Activated CD4-positive, alpha-beta T cell treated with anti-CD3 and anti-CD28 coated beads for 24 hours (primary cell): ENCODE data around the gene ITGB5.
"Not testable (repeated sequence)": the region's sequence is repeated elsewhere in the genome, so short reads cannot be mapped to it uniquely, and the experiment has no call there.

Experiments
- DNase-seq, 2 donors: peaks; one replicate each; pipeline ENCODE4 v3.0.0-alpha.2; 2020; ENCODE audit warnings: low read depth in 2 of 2

Gene ITGB5

DNA sequence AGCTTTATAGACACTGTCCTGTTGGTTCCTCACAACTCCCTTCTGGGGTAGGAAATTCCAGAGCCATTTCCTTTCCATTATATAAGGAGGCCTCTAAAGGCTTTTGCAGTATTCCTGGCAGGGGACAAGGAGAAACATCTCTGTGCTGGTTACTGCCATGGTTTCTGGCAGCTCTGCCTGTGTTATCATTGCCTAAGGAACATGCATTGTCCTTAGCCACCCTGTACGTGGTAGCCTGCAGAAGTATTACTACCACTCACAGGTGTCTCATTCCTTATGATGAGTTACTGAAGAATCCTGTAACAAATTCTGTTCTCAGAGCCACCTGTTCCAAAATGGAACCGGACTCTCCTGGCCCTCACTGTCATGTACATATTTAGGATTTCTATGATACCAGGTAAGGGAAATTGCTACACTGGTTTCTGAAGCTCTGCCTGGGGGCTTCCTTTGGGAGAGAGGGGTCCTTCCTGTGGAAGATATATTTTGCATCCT lies 98.9 kb downstream of the ITGB5 start:
- no peak for DNase-seq

DNA sequence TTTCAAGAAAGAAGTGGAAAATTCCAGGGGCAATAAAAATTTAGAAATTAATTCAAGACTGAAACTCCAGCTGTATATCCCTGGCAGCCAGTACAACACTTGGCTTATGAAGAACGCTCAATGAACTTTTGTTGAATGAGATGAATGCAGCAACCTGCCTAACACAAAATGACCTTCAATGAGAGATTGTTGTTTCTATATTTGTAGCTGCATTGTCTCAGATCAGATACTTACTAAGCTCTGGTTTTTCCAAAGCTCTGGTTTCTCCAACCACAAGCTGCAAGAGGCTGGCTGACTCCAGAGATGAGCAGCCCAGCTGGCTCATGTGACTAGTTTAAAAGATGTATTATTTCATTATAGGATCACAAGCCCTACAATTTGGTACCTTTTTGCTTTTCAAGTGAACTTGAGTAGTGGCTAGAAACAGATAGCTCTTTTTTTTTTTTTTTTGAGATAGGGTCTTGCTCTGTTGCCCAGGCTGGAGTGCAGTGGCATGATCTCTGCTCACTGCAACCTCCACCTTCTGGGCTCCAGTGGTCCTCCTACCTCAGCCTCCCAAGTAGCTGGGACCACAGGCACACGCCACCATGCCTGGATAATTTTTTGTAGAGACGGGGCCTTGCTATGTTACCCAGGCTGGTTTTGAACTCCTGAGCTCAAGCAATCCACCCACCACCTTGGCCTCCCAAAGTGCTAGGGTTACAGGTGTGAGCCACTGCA lies 99.5 kb downstream of the ITGB5 start:
- DNase-seq = no peak

DNA sequence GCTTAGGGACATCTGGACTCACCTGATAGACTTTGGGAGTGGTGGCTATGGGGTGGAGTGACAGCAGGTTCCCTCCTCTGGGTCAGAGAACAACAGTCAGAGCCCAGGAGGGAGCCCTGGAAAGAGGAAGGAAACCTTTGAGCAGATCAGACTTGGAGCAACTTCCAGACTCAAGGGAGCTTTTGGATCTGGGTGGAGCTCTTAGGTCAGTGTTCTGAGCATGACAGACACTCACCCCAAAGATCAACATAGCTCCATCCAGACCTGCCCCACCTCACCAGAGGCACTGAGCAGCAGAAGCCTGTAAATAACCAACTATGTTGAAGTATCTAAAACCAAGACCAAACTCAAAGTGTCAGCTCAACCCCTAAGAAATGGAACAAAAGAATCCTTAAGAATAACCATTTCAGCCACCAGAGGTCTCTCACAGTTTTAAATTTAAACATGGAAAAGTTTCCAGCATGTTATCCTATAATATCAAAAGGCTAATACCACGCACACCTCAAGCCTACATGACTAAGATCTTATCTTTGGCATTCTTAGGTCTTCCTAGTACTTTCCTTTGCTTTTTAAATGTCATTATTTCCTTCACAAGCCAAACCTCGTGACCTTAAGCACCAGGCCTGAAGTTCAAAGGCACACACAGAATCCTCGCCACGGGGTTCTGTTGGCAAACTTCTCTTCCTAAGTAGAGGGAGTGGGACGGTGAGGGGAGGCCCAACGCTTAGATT lies 100.5 kb downstream of the ITGB5 start:
- no peak for DNase-seq

DNA sequence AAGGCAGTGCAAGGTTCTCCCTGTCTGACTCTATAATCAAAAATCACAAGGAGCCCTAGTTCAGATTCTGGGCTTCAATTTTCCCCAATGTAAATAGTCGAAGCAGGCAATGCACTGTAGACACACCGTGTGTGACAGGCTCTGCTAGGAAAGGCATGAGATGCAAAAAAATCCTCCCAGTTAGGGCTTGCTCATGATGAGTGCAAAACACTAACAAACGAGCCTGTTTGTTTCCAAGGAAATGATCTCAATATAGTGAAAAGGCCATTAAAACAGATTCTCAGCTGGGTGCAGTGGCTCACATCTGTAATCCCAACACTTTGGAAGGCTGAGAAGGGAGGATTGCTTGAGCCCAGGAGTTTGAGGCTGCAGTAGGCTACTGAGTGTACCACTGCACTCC lies 101.2 kb downstream of the ITGB5 start:
- no peak for DNase-seq

DNA sequence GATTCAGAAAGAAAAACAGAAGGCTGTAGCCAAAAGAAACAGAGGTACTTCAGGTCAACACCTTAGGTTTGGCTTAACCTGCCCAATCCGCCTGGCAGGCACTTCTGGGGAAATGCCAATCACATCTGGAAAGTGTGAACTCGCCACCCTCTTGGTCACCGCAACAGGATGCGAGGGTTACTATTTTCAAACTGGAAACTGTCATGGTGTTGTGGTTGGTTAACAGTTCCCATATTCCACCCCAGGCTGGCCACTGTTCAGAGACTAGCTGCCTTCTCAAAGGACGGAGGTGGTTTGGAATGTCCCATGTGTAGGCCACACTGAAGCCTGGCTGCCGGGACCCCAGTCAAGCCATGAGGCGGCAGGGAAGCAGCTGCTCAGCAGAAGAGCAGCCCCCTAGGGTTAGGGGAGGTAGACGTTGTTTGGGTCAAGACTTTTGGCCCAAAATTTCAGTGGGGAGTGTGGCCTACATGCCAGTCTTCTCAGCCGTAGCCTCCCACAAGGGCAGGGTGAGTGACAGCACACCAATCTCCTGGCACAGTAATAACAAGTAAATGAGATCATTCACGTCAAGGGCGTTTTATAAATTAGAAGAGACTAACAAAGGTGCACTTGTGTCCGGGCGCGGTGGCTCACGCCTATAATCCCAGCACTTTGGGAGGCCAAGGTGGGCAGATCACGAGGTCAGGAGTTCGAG lies 102.3 kb downstream of the ITGB5 start:
- no peak for DNase-seq

DNA sequence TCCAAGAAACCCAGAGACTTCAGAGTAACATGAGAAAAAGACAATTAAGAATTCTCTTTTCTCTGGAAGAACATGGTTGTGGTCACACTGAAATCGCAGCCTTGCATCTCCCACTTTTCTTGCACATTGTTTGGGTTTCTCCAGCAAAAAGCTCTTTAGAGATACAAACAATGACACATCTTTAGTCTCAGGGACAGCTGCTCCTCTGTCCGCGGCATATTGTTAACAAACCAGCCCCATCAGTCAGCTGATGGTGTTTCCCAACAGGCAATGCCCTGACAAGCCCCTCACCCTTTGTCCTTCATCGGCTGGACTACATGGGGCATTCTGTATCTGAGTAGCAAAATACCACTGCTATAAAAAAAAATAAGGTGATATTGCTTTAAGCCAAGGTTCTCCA lies 103.5 kb downstream of the ITGB5 start:
- no peak for DNase-seq

DNA sequence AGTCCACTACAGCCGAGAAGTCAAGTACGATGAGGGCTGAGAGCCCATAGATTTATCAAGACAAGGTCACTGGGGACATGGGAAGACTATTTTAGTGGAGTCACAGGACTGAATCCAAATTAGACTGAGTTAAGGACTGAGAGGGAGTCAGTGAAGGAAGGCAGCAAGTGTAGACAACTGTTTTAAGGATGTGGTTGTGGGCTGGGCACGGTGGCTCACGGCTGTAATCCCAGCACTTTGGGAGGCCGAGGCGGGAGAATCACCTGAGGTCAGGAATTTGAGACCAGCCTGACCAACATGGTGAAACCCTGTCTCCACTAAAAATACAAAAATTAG lies 104.8 kb downstream of the ITGB5 start:
- DNase-seq = not testable (repeated sequence)

DNA sequence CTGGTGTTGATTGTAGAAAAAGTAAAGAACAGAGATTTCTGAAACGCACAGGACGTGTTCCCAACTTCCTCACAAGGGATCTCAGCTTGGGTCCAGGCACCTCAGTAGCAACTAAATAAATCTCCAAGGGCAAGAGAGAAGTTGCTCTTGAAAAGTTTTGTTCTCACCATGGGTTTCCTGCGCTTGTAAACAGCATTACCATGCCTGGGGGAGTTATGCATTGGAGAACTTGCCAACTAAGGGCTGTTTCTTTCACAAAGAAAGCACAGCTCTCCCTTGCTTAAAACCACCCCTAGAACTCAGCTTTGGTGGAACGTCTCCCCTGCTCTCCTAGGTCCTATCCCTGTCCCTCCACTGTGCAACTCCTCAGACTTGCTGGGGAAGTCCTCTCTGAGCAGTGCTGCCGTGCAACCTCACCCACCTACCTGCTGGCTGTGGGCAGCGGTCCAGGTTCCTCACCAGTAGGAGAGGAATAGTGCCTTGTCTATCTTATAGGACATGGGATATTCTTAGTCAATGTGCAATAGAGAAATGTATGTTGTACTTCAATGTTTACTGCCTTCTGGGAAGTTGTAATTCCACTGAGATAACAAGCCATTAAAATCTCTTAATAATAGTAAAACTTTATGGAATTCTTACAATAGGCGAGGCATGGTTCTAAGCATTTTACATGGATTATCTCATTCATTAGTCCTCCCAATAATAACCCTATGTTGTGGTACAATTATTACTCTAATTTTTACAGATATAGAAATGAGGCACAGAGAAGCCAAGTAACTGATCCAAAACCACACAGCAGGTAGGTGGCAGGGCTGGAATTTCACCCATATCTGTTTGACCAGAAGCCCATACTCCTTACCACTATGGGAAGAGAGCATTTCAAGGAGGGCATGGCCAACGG lies 105.4 kb downstream of the ITGB5 start:
- no peak for DNase-seq

DNA sequence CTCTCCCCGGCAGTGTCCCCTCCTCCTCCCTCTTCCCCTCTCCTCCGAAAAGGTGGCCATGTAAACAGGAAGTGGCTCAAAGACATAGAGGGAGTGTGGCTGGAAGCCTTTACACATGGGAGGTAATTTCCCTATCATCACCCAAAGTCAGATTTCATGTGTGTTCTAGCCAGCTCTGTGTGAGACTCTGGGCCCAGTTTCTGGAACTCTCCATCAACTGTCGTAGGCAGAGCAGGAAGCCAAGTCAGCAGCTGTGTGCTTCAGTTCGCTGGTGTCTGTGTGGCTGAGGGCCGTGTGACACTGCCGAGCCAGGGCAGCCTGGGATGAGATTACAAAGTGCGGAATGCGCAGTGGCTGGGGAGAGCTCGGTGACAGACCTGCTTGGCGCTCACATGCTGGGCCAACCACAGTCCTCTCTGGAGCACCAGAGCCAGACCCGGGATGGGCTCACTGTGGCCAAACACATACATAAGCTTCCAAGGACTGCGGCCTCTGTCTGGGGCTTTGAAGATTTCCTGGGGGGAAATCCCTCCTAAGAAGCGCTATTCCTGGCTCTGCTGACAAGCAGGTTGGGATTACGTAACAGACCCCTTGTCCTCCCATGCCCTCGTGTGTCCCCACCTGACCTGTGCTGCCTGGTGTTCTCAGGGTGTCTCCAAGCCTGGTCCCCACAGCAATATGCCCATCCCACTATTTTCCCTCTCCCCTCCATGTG lies 106.2 kb downstream of the ITGB5 start:
- no peak for DNase-seq

DNA sequence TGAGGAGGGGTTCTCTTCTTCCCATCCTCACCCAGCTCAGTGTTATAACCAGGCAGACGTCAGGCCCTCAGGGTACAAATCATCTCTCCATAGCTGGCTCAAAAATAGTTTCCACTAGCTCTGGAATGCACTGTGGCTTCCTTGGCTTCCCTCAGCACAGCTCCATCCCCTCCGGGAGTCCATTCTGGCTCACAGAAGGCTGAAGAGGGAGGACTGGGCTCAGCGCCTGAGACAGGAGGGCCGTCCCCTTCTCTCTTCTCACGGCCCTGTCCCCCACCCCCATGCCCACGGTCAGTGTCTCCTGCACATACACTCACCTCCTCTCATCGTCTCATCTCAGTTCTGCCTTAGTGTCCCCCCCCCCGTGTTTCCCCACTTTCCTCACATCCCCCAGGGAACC lies 106.8 kb downstream of the ITGB5 start:
- DNase-seq = no peak

DNA sequence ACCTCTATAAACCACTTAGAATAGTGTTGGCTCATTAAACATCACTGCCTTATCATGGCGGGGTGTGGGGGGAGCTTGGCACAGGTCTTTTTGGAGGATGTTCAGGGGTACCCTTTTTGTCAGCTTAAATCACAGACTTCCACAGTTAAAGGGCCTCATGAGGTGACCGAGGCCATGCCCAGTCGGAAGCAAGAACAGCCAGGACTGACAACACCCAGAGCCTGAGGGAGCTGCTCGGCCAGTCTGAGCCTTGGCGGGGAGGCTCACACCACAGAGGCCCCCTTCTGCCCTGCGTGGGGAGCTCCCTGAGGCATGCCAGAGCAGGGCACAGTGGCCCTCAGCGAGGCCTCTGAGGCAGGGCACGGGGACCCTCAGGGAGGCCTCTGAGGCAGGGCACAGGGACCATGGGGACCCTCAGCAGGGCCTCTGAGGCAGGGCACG lies 107.4 kb downstream of the ITGB5 start:
- no peak for DNase-seq

DNA sequence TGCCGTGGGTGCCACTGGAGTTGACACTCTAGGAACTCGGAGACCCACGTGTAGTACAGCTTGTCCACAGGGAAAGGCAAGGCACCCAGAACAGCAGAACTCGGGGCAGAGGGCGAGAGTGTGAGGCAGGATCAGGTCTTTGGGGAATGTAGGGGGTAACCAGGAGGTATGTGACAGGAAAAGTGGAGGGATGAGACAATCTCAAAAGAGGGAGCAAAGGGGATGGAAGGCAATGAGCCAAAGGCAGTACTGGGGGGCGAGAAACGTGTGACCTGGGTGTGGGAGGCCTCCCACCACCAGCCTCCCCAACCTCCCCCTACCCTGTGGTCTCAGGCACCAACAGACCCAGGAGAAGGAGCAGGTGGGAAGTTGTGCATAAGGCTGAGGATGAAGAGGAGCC lies 108.0 kb downstream of the ITGB5 start:
- no peak for DNase-seq

DNA sequence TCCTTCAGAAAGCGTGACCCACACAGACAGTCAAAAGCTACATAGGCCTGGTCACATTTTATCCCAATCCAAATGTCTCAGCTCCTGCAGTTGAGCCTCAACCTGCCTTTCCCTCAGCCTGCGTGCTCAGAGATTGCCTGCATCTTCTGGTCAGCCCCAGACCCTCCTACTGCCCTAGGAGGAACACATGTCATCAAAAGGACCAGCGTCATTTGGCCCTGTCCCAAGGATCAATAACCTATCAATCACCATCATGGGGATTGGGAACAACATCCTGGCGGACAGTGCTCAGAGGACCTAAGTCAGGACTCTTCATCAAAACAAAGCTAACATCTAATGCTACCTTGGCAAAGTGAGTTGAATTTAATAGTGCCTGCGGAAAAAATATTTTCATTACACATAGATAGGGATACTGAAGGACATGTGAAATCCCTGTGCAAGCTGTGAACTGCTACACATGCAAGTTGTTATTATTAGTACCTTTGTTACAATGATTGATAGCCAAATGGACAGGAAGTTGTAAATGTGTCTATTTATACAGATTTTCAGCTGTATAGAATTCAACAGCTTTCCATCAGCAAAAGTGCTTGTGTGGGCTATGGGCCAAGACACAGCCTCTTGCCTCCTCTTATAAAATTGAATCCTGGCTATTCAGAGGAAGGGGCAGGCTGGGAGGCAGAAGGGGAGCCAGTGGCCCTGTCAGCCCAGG lies 109.2 kb downstream of the ITGB5 start:
- no peak for DNase-seq

DNA sequence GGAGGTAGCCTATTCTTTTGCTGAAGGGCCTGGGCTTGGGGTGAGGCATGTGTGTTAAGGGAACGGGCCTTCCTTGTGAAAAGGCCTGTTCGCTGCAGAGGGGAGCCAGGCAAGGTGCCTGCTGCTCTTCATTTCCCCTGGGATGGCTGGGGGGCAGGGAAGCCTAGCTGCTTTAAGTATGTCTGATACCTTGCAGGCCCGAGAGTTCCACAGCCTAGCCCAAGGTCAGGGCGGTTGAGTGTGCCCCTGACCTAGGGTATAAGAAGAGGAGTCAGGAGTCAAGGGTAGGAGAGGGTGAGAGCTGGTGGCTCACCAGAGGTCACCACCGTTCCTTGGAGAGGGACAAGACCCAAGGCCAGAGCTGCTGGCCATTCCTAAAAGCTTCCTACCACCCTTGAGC lies 110.3 kb downstream of the ITGB5 start:
- no peak for DNase-seq

DNA sequence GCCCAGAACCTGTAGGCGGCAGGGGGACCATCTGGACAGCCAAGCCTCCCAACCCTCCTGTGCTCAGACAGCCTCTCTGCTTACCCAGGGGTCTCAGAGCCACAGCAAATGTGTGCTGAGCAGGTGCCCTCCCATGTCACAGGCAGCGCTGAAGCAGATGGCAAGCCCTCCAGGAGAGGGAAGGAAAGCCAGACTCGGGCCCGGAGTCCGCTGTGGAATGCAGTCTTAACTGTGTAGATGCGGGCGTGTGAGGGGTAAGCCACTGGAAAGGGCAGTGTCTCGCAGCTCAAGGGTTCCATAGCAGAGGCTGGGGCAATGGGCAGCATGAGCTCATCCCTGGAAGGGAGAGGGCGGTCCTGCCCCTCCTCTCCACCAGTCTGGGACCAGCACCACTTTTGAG lies 111.3 kb downstream of the ITGB5 start:
- DNase-seq = no peak

DNA sequence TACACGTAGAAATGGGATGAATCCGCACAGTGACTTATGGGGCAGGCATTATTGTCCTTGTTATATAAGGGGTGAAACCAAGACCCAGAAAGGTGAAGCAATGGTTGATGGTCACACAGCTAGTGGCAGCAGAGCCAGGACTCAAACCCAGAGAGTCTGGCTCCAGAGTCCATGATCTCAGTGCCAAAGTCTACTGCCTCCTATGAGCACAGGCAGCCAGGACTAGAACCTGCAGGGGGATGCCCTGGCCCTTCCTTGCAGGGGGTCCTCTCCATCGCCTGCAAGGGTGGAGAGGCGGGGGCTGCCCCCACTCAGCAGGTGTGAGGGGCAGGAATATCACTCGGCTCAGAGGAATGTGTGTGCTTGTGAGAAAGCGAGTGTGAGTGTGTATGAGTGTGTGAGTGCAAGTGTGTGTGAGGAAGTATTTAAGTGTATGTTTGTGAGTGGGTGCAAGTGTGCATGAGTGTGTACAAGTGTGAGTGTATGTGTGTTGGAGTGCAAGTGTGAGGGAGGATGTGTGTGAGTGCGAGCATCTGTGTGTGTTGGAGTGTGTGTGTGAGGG lies 112.2 kb downstream of the ITGB5 start:
- DNase-seq = no peak

DNA sequence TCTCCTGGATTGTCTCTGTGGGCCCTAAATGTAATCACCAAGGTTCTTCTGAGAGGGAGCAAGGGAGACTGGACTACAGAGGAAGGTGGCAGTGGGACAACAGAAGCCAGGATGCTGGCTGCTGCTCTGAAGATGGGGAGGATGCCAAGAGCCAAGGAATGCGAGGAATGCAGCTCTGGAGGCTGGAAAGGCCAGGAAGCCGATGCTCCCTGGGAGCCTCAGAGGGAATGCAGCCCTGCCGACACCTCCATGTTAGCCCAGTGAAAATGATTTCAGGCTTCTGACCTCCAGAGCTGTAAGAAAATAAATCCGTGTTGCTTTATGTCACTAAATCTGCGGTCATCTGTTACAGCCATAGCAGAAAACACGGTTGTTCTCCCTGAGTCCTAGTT lies 112.8 kb downstream of the ITGB5 start:
- DNase-seq = no peak

DNA sequence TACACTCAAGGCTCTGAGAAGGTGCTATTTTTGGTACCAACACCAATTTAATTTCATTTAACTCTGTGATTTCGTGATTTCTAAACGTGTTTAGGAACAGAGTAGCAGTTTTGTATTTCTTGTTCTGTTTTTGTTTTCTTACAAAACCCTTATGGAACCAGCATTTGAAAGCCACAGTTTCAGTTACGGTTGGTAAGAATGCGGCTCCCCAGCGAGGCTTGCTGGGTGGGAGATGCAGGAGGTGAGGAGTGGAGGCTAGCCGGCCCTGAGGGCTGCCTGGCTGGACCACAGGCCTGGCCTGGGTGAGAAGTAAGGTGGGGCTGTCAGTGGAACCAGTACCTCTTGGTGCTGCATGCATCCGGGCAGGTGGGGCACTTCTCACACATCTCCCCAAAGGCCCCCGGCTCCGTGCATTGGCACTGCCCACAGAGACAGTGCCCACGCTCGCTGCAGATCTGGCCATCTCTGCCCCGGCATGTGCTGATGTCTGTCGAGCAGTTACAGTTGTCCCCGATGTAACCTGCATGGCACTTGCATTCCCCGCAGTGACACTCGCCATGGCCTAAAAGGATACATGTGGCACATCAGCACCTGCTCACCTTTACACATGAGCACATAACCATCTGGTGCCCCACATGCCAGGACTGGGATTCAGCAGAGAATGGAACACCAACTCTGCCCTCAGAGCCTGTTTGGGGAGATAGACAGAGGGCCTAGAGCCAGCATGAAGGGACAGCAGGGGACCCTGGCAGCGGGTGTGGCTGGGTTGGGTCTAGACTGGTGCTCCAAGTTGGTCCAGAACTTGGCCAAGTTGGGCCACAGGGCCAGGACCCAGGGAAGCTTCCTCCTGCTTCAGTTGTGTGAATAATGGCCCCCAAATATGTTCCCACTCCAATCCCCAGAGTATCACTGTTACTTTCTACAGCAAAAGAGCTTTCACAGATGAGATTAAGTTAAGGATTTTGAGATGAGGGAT lies 113.5 kb downstream of the ITGB5 start:
- no peak for DNase-seq
